HAP-1 (cell line): Measurements from ENCODE around the gene HK1.
"Not testable (repeated sequence)": the region's sequence is repeated elsewhere in the genome, so short reads cannot be mapped to it uniquely, and the experiment has no call there.

Source experiments
- DNase-seq, 2 experiments: peaks; one replicate each; pipeline ENCODE4 v3.0.0-alpha.2; 2016 to 2020; ENCODE audit warnings: low spot score in 2 of 2
- H3K27me3 ChIP-seq: fragments of 250-450 bp; sonication (Bioruptor Pico); 2 replicates; pipeline ENCODE4 v1.5.1; 2020; ENCODE audit warnings: low read depth, mild to moderate bottlenecking, moderate library complexity
- H3K36me3 ChIP-seq: fragments of 250-450 bp; sonication (Bioruptor Pico); replicated peaks from 2 replicates; pipeline ENCODE4 v1.5.1; 2020; ENCODE audit warnings: mild to moderate bottlenecking
- H3K4me1 ChIP-seq: fragments of 250-450 bp; sonication (Bioruptor Pico); 2 replicates; pipeline ENCODE4 v1.5.1; 2020; ENCODE audit warnings: mild to moderate bottlenecking
- H3K4me3 ChIP-seq: fragments of 250-450 bp; sonication (Bioruptor Pico); 2 replicates; pipeline ENCODE4 v1.5.1; 2020; ENCODE audit warnings: mild to moderate bottlenecking, moderate library complexity
- H3K9me3 ChIP-seq: fragments of 250-450 bp; sonication (Bioruptor Pico); 2 replicates; pipeline ENCODE4 v1.5.1; 2020; ENCODE audit warnings: mild to moderate bottlenecking, moderate library complexity
- in situ Hi-C: fragments of 300-500 bp; cut with MboI; formaldehyde crosslinking; loops from 3 replicates; pipeline ENCODE4 v1.14.3; 2020; ENCODE audit warnings: low sequenced_read_pairs, inconsistent platforms, mixed read lengths

Gene HK1

DNA sequence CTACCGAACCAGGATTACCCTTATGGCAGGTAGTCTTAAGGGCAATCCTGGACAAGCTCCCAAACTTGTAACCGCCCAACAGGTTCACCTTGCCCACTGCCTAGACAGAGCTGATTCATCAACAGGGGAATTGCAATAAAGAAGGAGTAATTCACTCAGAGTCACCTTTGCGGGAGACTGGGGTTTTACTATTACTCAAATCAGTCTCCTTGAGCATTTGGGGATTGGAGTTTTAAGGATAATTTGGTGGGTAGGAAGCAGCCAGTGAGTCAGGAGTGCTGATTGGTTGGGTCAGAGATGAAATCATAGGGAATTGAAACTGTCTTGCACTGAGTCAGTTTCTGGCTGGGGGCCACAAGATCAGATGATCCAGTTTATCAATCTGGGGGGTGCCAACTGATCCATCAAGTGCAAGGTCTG lies 25.3 kb downstream of the HK1 start:
- DNase-seq: no peak
- in situ Hi-C loops: no loop called here
- H3K9me3 ChIP-seq: no peaks in the 10 kb centered on the region; the same call in 1 of the 2 replicates

DNA sequence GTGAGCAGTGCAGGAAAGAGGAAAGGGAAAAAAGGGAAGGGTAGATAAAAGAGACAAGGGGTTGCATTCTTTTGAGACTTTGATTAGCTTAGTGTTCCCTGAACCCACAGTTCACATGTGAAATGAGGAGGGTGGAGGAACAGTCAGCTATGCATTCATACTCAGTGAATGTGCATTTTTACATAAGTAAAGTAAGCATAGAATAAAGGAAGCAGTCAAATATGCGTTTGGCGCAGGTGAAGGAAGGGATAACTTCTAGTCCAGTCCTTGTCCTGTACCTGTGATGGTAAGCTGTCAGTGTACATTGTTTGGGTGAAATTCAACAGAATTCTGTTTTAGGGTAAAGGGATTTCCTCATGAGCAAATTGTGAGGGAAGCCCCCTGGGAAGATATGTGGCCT lies 28.1 kb downstream of the HK1 start:
- H3K9me3 ChIP-seq: no peaks in the 10 kb centered on the region; the same call in 1 of the 2 replicates
- no peak for DNase-seq
- no peaks in the 10 kb centered on the region for H3K27me3 ChIP-seq
- H3K4me3 ChIP-seq: no peak overlapping the region
- in situ Hi-C loops: no loop called here
- no peaks in the 10 kb centered on the region for H3K4me1 ChIP-seq
- no peaks in the 10 kb centered on the region for H3K36me3 ChIP-seq

More for the DNA sequence above, 25.3 kb downstream of the HK1 start:
- H3K4me3 ChIP-seq: no peak overlapping the region
- no peaks in the 10 kb centered on the region for H3K36me3 ChIP-seq
- H3K4me1 ChIP-seq: no peaks in the 10 kb centered on the region
- H3K27me3 ChIP-seq: no peaks in the 10 kb centered on the region

- H3K4me3 ChIP-seq: no peak overlapping the region
- H3K4me1 ChIP-seq: peaks cover under 1% of the 10 kb centered on the region; the same call in 1 of the 2 replicates
- no peaks in the 10 kb centered on the region; the same call in 1 of the 2 replicates for H3K9me3 ChIP-seq
- no peak for DNase-seq
- no peaks in the 10 kb centered on the region for H3K27me3 ChIP-seq
- H3K36me3 ChIP-seq: no peaks in the 10 kb centered on the region
- in situ Hi-C loops: no loop called here
Measured at GRCh38 chr10:69307434-69307833, 29.1 kb downstream of the HK1 start.

DNA sequence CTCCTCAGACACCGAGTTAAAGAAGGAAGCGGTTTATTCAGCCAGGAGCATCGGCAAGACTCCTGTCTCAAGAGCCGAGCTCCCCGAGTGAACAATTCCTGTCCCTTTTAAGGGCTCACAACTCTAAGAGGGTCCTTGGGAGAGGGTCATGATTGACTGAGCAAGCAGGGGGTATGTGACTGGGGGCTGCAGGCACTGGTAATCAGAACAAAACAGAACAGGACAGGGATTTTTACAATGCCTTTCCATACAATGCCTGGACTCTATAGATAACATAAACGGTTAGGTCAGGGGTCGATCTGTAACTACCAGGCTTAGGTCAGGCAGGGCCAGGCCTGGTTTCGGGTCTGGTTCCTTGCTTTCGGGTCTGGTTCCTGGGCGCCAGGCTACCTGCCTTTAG lies 30.0 kb downstream of the HK1 start:
- H3K9me3 ChIP-seq, in situ Hi-C loops, H3K4me3 ChIP-seq, DNase-seq, H3K4me1 ChIP-seq, H3K27me3 ChIP-seq, H3K36me3 ChIP-seq: not testable (repeated sequence)

DNA sequence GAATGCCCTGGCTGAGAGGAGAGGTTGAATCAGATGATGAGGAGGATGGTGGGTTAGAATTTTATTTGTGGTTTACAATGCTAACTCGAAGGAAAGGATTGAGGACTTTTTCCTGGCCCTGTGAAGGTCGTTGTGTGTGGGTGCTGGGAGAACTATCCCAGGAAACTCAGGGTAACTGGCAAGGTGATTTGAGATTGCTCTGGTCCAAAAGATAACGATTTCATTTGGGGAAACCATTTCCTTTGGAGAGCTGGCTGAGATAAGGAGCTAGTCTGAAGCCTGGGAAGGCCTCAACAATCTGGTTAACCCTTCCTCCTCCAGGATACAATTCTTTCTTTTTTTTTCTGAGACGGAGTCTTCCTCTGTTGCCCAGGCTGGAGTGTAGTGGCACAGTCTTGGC lies 33.0 kb downstream of the HK1 start:
- in situ Hi-C loops: no loop called here
- Histone ChIP-seq H3K4me1 (peaks cover 9% of the 10 kb centered on the region), H3K36me3 (no peaks in the 10 kb centered on the region), H3K27me3 (no peaks in the 10 kb centered on the region), H3K4me3 (no peak overlapping the region), H3K9me3 (no peaks in the 10 kb centered on the region; the same call in 1 of the 2 replicates)
- no peak for DNase-seq

DNA sequence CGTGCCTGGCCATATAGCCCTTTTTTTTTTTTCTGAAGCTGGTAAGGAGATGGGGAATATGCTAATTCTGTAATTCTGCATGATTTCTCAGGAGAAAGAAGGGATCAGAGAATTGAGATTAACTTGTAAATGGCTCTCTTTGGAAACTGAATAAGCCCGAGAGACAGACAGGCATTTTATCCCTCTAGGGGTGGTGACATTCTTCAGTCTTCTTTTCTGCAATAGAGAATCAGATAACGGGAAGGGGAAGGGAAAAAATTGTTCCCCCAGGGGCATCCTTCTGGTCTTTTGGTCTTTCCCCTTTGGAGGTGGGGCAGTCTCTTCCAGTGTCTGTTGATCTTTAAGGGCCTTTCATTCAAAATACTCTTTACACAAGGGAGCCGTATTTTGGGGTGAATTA lies 34.2 kb downstream of the HK1 start:
- Histone ChIP-seq H3K27me3 (no peaks in the 10 kb centered on the region), H3K4me3 (no peak overlapping the region), H3K36me3 (no peaks in the 10 kb centered on the region), H3K9me3 (no peaks in the 10 kb centered on the region; the same call in 1 of the 2 replicates), H3K4me1 (peaks cover 9% of the 10 kb centered on the region)
- peak; percentile 49 to 87 for DNase-seq
- in situ Hi-C loops: no loop called here

GRCh38 chr10:69315100-69315542 lies 36.8 kb downstream of the HK1 start:
- H3K4me3 ChIP-seq: no peak overlapping the region
- H3K9me3 ChIP-seq: no peaks in the 10 kb centered on the region
- no peak for DNase-seq
- H3K27me3 ChIP-seq: no peaks in the 10 kb centered on the region
- in situ Hi-C loops: no loop called here
- peaks cover 5% of the 10 kb centered on the region; the same call in 1 of the 2 replicates for H3K36me3 ChIP-seq
- H3K4me1 ChIP-seq: peaks cover 21% of the 10 kb centered on the region

- Histone ChIP-seq H3K4me1 (peaks cover 22% of the 10 kb centered on the region), H3K4me3 (no peak overlapping the region), H3K36me3 (peaks cover 5% of the 10 kb centered on the region; the same call in 1 of the 2 replicates), H3K9me3 (no peaks in the 10 kb centered on the region), H3K27me3 (no peaks in the 10 kb centered on the region)
- no peak for DNase-seq
- in situ Hi-C loops: no loop called here
Measured at GRCh38 chr10:69315610-69316312, 37.5 kb downstream of the HK1 start.

- in situ Hi-C loops: no loop called here
- H3K27me3 ChIP-seq: no peaks in the 10 kb centered on the region
- peaks cover 5% of the 10 kb centered on the region; the same call in 1 of the 2 replicates for H3K36me3 ChIP-seq
- no peak overlapping the region for H3K4me3 ChIP-seq
- DNase-seq: no peak
- peaks cover 22% of the 10 kb centered on the region for H3K4me1 ChIP-seq
- no peaks in the 10 kb centered on the region for H3K9me3 ChIP-seq
Measured at GRCh38 chr10:69316313-69317059, 38.2 kb downstream of the HK1 start.

DNA sequence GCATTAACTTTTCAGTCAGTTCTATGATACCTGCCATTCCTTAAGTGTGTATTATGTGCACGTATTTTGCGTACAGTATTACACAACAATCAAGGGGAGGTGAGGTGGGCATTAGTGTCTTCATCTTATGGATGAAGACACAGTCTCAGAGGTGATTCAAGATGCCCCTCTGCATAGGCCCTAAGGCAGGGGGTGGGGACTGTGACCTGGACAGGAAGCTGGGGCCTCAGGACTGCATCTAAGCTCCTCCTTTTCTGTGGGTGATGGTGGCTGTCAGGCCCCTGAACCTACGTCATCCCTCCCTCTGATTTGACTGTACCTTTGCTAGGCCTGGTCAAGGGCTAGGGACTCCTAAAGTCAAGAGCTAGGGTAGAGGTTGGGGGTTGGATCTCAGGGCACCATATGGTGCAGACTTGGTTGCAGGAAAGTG lies 38.9 kb downstream of the HK1 start:
- Histone ChIP-seq H3K4me3 (no peak overlapping the region), H3K36me3 (peaks cover 5% of the 10 kb centered on the region; the same call in 1 of the 2 replicates), H3K4me1 (peaks cover 22% of the 10 kb centered on the region), H3K27me3 (no peaks in the 10 kb centered on the region), H3K9me3 (no peaks in the 10 kb centered on the region)
- no peak for DNase-seq
- in situ Hi-C loops: no loop called here

GRCh38 chr10:69317626-69318105 lies 39.4 kb downstream of the HK1 start:
- H3K27me3 ChIP-seq: no peaks in the 10 kb centered on the region
- peak overlapping the region; percentile 86 for H3K4me3 ChIP-seq
- in situ Hi-C loops: no loop called here
- no peaks in the 10 kb centered on the region for H3K9me3 ChIP-seq
- peaks cover 5% of the 10 kb centered on the region; the same call in 1 of the 2 replicates for H3K36me3 ChIP-seq
- H3K4me1 ChIP-seq: peaks cover 20% of the 10 kb centered on the region
- no peak for DNase-seq

- DNase-seq: peak; percentile 84 to 93
- no peaks in the 10 kb centered on the region for H3K27me3 ChIP-seq
- peak overlapping the region; percentile 86 for H3K4me3 ChIP-seq
- in situ Hi-C loops: no loop called here
- H3K36me3 ChIP-seq: peaks cover 5% of the 10 kb centered on the region; the same call in 1 of the 2 replicates
- peaks cover 14% of the 10 kb centered on the region for H3K4me1 ChIP-seq
- no peaks in the 10 kb centered on the region for H3K9me3 ChIP-seq
Measured at GRCh38 chr10:69318106-69318866, 40.0 kb downstream of the HK1 start.
